NT2/D1 (cell line): ENCODE data around the gene MORN1.

ENCODE experiments used
- SUZ12 ChIP-seq: IDR thresholded peaks from 2 replicates; pipeline ENCODE4 v1.6.1; 2011; ENCODE audit not compliant: insufficient read length, insufficient read depth; ENCODE audit errors: extremely low read depth
- YY1 ChIP-seq: IDR thresholded peaks from 2 replicates; pipeline ENCODE4 v1.6.1; 2011; ENCODE audit not compliant: insufficient read length, insufficient read depth
- ZNF274 ChIP-seq: IDR thresholded peaks from 2 replicates; pipeline ENCODE4 v1.6.1; 2011; ENCODE audit warnings: mild to moderate bottlenecking, low read depth, low read length

- TF ChIP-seq ZNF274 = no peak
- no peak for TF ChIP-seq YY1
- no peak for TF ChIP-seq SUZ12
Measured at GRCh38 chr1:2287649-2288048, 103.7 kb downstream of the MORN1 start.
